Measurements from ENCODE around the gene CLP1. TPM values are rescaled to one million over a fixed set of nuclear protein-coding genes. Genes with fewer than 3 reads are reported as not detected.

Gene CLP1
- 11.1 TPM for polyA plus RNA-seq (2013, experiment 1 of 2; ENCODE audit: insufficient read length)
- 10.9 TPM for polyA plus RNA-seq (2013, experiment 2 of 2; ENCODE audit: insufficient read length)

GRCh38 chr11:57657194-57658022 lies at the start of gene CLP1:
Gene CLP1, plus strand, starts transcription at chr11:57657762. Its CDS starts 1,715 bp downstream, at chr11:57659477.
- DNase-seq = peak; percentile 98

GRCh38 chr11:57610170-57610569 lies 47.4 kb upstream of the CLP1 start:
- no peak for DNase-seq

GRCh38 chr11:57614234-57614772 lies 43.3 kb upstream of the CLP1 start:
- DNase-seq = no peak

GRCh38 chr11:57615308-57615707 lies 42.3 kb upstream of the CLP1 start:
- no peak for DNase-seq

GRCh38 chr11:57616595-57616994 lies 41.0 kb upstream of the CLP1 start:
- no peak for DNase-seq

GRCh38 chr11:57618438-57618837 lies 39.1 kb upstream of the CLP1 start:
- DNase-seq = no peak

GRCh38 chr11:57619331-57619730 lies 38.2 kb upstream of the CLP1 start:
- DNase-seq = no peak

GRCh38 chr11:57620467-57620866 lies 37.1 kb upstream of the CLP1 start:
- no peak for DNase-seq

GRCh38 chr11:57622263-57622662 lies 35.3 kb upstream of the CLP1 start:
- DNase-seq = no peak

- DNase-seq = no peak
Measured at GRCh38 chr11:57624864-57625263, 32.7 kb upstream of the CLP1 start.

- DNase-seq = no peak
Measured at GRCh38 chr11:57626895-57627294, 30.7 kb upstream of the CLP1 start.

- no peak for DNase-seq
Measured at GRCh38 chr11:57630171-57630570, 27.4 kb upstream of the CLP1 start.

GRCh38 chr11:57632116-57632515 lies 25.4 kb upstream of the CLP1 start:
- no peak for DNase-seq

- no peak for DNase-seq
Measured at GRCh38 chr11:57633394-57634070, 24.0 kb upstream of the CLP1 start.

GRCh38 chr11:57634311-57634710 lies 23.3 kb upstream of the CLP1 start:
- no peak for DNase-seq

- no peak for DNase-seq
Measured at GRCh38 chr11:57635246-57635645, 22.3 kb upstream of the CLP1 start.

GRCh38 chr11:57637626-57638004 lies 19.9 kb upstream of the CLP1 start:
- no peak for DNase-seq

- DNase-seq = peak; percentile 90
Measured at GRCh38 chr11:57638005-57638781, 19.4 kb upstream of the CLP1 start.

GRCh38 chr11:57638811-57639320 lies 18.7 kb upstream of the CLP1 start:
- DNase-seq = no peak

GRCh38 chr11:57639321-57640067 lies 18.1 kb upstream of the CLP1 start:
- peak; percentile 85 for DNase-seq

GRCh38 chr11:57640068-57640800 lies 17.3 kb upstream of the CLP1 start:
- DNase-seq = no peak

Measured in fibroblast of skin of scalp (primary cell).